Retinal pigment epithelial cell (primary cell): ENCODE measurements around the gene RAF1.

Source experiments
- DNase-seq: peaks from one replicate; pipeline ENCODE4 v3.0.0-alpha.2; 2010; ENCODE audit warnings: low read depth
- H3K4me3 ChIP-seq: 2 replicates; pipeline ENCODE4 v1.5.1; 2011; ENCODE audit warnings: mild to moderate bottlenecking, low read length, control low read depth, moderate library complexity
- CTCF ChIP-seq: conservative IDR thresholded peaks from 2 replicates; pipeline ENCODE4 v1.5.1; 2011; ENCODE audit warnings: low read depth, low read length, control low read depth, inconsistent platforms

RAF1 gene

DNA sequence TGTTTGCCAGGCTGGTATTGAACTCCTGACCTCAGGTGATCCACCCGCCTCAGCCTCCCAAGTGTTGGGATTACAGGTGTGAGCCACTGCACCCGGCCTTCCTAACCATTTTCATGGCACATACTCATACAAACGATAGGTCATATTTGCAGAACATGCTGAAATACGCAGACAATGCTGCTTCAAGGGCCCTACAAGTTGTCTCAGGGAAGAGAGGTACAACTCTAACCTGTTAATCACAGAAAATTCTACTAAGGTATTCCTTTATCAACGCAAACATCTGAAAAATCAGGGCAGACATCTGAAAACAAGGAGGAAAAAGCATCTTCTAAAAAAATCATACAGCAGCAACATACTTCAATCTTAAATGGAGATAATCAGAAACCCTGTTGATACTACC lies 39.9 kb downstream of the RAF1 start:
- no peak overlapping the region for H3K4me3 ChIP-seq
- no peak for TF ChIP-seq CTCF
- no peak for DNase-seq

GRCh38 chr3:12622335-12622734 lies 41.6 kb downstream of the RAF1 start:
- no peak for DNase-seq
- no peak overlapping the region for H3K4me3 ChIP-seq
- no peak for TF ChIP-seq CTCF

- no peak for TF ChIP-seq CTCF
- DNase-seq = no peak
- H3K4me3 ChIP-seq = no peak overlapping the region
These were observed 43.2 kb downstream of the RAF1 start for GRCh38 chr3:12620729-12621128.

GRCh38 chr3:12620305-12620704 lies 43.6 kb downstream of the RAF1 start:
- TF ChIP-seq CTCF = no peak
- DNase-seq = no peak
- no peak overlapping the region for H3K4me3 ChIP-seq

GRCh38 chr3:12618426-12618825 lies 45.5 kb downstream of the RAF1 start:
- no peak for DNase-seq

DNA sequence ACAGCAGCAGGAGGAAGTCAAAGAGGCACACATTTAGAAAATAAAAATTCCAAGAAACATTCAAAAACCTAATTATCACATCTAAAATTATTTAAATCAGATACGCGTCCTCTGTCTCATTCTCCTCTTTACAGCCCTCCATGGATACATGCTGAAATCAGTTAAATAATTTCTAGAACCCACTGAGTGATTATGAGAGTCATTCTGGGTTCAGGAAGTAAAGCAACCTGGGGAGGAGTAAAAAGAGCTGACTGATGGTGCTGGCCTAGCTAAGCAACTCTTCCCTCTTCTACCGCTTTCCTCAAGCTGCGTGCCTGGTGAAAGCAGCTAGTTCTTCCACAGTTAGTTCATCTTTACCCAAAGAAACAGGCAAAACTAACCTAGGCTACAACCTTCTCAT lies 48.7 kb downstream of the RAF1 start:
- DNase-seq = no peak
- no peak overlapping the region for H3K4me3 ChIP-seq
- no peak for TF ChIP-seq CTCF

More at GRCh38 chr3:12618426-12618825, 45.5 kb downstream of the RAF1 start:
- no peak overlapping the region for H3K4me3 ChIP-seq
- no peak for TF ChIP-seq CTCF

DNA sequence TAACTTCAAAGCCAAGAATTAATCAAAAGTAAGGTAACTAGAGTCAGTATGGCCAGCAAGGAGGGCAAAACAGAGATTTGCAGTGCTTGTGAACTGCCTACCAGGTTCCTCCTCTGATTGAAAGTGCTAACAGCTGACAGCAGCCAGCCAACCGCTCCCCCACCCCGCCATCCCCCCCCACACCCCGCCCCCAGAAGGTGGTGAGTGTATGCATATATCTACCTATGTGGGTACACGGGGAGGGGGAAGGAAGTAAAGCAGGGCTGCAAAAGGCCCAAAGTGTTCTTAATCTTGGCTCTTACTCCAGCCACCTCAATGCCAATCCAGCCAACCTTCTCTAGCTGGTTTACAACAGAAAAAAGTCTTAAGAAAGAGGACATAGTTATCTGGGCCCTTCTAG lies 50.7 kb downstream of the RAF1 start:
- no peak for DNase-seq
- no peak for TF ChIP-seq CTCF

More for the DNA sequence above, 50.7 kb downstream of the RAF1 start:
- no peak overlapping the region for H3K4me3 ChIP-seq
